PC-9 (cell line): Measurements from ENCODE around the gene FBXL17.

Experiments
- EZH2 ChIP-seq: fragments of 200-600 bp; sonication (generic); IDR thresholded peaks from 2 replicates; pipeline ENCODE4 v1.8.0; 2017; ENCODE audit warnings: antibody characterized with exemption, low read depth
- TF ChIP-seq, protein P1 (sequence below): fragments of 200-600 bp; sonication (generic); conservative IDR thresholded peaks from 2 replicates; pipeline ENCODE4 v1.6.1; 2017; ENCODE audit warnings: mixed run types, antibody characterized with exemption, mild to moderate bottlenecking, moderate library complexity

DNA sequence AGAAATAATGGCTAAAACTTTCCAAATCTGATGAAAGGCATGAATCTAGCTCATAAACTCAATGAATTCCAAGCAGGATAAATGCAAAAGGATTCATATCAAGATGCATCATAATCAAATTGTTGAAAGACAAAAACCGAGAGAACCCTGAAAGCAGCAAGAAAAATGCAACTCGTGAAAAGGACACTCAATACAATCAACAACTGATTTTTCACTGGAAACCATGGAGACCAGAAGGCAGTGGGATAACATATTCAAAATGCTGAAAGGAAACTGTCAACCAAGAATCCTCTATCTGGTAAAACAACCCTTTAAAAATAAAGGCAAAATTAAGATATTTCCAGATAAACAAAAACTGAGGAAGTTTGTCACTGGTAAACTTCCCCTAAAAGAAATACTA, 9.5 kb downstream of the FBXL17 start:
- TF ChIP-seq, protein P1, sequence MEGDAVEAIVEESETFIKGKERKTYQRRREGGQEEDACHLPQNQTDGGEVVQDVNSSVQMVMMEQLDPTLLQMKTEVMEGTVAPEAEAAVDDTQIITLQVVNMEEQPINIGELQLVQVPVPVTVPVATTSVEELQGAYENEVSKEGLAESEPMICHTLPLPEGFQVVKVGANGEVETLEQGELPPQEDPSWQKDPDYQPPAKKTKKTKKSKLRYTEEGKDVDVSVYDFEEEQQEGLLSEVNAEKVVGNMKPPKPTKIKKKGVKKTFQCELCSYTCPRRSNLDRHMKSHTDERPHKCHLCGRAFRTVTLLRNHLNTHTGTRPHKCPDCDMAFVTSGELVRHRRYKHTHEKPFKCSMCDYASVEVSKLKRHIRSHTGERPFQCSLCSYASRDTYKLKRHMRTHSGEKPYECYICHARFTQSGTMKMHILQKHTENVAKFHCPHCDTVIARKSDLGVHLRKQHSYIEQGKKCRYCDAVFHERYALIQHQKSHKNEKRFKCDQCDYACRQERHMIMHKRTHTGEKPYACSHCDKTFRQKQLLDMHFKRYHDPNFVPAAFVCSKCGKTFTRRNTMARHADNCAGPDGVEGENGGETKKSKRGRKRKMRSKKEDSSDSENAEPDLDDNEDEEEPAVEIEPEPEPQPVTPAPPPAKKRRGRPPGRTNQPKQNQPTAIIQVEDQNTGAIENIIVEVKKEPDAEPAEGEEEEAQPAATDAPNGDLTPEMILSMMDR = no peak
- TF ChIP-seq EZH2 = no peak
